ENCODE results near the gene FBXO31. TPM values are rescaled to one million over a fixed set of nuclear protein-coding genes. Genes with fewer than 3 reads are reported as not detected.

FBXO31 gene
- polyA plus RNA-seq, 1 donor from 2014 or later = 20.6 TPM

GRCh38 chr16:87321336-87322107 is 62.1 kb downstream of the FBXO31 start:
- Histone ChIP-seq H3K9me3 (ENCODE audit: low read length) (no peaks in the 10 kb centered on the region), H3K9ac (ENCODE audit: low read length) (no peak overlapping the region), H3K27me3 (ENCODE audit: insufficient read depth, low read depth, low read length) (no peaks in the 10 kb centered on the region), H3K9me2 (ENCODE audit: insufficient read depth, low read length) (no peaks in the 10 kb centered on the region), H3F3A (ENCODE audit: insufficient read depth, low read length, poor library complexity, severe bottlenecking) (no peaks in the 10 kb centered on the region), H2AFZ (ENCODE audit: low read depth, low read length) (no peak overlapping the region), H3K4me2 (ENCODE audit: low read length) (no peak overlapping the region), H3K4me3 (ENCODE audit: low read length) (no peak overlapping the region), H3K36me3 (ENCODE audit: insufficient read depth, low read length) (no peaks in the 10 kb centered on the region), H3K79me2 (replicated peaks; ENCODE audit: insufficient read depth, low read length) (peaks cover 11% of the 10 kb centered on the region), H3K27ac (ENCODE audit: low read length) (no peak overlapping the region), H4K20me1 (ENCODE audit: insufficient read depth) (no peaks in the 10 kb centered on the region)
- TF ChIP-seq MXI1 (conservative IDR thresholded peaks at IDR 0.05; ENCODE audit: poor library complexity, severe bottlenecking) (no peak), REST (IDR thresholded peaks at IDR 0.05; ENCODE audit: borderline replicate concordance) (no peak), CTCF (IDR thresholded peaks at IDR 0.05; ENCODE audit: poor library complexity, severe bottlenecking) (no peak), RAD21 (conservative IDR thresholded peaks at IDR 0.05) (no peak), POLR2AphosphoS5 (IDR thresholded peaks at IDR 0.05) (no peak), EP300 (conservative IDR thresholded peaks at IDR 0.05; ENCODE audit: poor library complexity, severe bottlenecking) (no peak), TAF1 (IDR thresholded peaks at IDR 0.05; ENCODE audit: low read depth) (no peak)

GRCh38 chr16:87320510-87321227 is 62.9 kb downstream of the FBXO31 start:
- no peak overlapping the region for H2AFZ ChIP-seq (ENCODE audit: low read depth, low read length)
- TF ChIP-seq TAF1 (IDR thresholded peaks at IDR 0.05; ENCODE audit: low read depth) (no peak), EZH2 (IDR thresholded peaks at IDR 0.05; ENCODE audit: borderline replicate concordance, insufficient read depth, low read length, poor library complexity, severe bottlenecking) (no peak)
- H3K27ac ChIP-seq (ENCODE audit: low read length) = no peak overlapping the region

More at GRCh38 chr16:87320510-87321227, 62.9 kb downstream of the FBXO31 start:
- Histone ChIP-seq H3K27me3 (ENCODE audit: insufficient read depth, low read depth, low read length) (no peaks in the 10 kb centered on the region), H4K20me1 (ENCODE audit: insufficient read depth) (no peaks in the 10 kb centered on the region), H3K4me3 (ENCODE audit: low read length) (no peak overlapping the region), H3K9me3 (ENCODE audit: low read length) (no peaks in the 10 kb centered on the region), H3K79me2 (replicated peaks; ENCODE audit: insufficient read depth, low read length) (peaks cover 11% of the 10 kb centered on the region), H3F3A (ENCODE audit: insufficient read depth, low read length, poor library complexity, severe bottlenecking) (no peaks in the 10 kb centered on the region), H3K36me3 (ENCODE audit: insufficient read depth, low read length) (no peaks in the 10 kb centered on the region), H3K9ac (ENCODE audit: low read length) (no peak overlapping the region), H3K9me2 (ENCODE audit: insufficient read depth, low read length) (no peaks in the 10 kb centered on the region), H3K4me2 (ENCODE audit: low read length) (no peak overlapping the region)
